H9 (cell line): ENCODE measurements around the gene FAM227B. TPM values are rescaled to one million over a fixed set of nuclear protein-coding genes. Genes with fewer than 3 reads are reported as not detected.

Experiments
- DNase-seq: peaks from one replicate; pipeline ENCODE4 v3.0.0-alpha.2; 2017
- H2AFZ ChIP-seq: one replicate; pipeline ENCODE4 v1.6.1; 2013; ENCODE audit warnings: mild to moderate bottlenecking, low read length, control low read depth, moderate library complexity
- H2AK5ac ChIP-seq: 2 replicates; pipeline ENCODE4 v1.6.1; 2013; ENCODE audit warnings: low read length, control low read depth, mixed read lengths; ENCODE audit not compliant: insufficient read length
- H2BK120ac ChIP-seq: one replicate; pipeline ENCODE4 v1.6.1; 2013; ENCODE audit warnings: low read depth, mild to moderate bottlenecking, low read length, control low read depth, inconsistent platforms; ENCODE audit not compliant: poor library complexity, severe bottlenecking
- H2BK12ac ChIP-seq: 2 replicates; pipeline ENCODE4 v1.6.1; 2013; ENCODE audit warnings: low read length, control low read depth, mixed read lengths, low read depth; ENCODE audit not compliant: insufficient read length
- H2BK15ac ChIP-seq: 2 replicates; pipeline ENCODE4 v1.6.1; 2013; ENCODE audit warnings: low read depth, low read length, control low read depth
- H2BK20ac ChIP-seq: one replicate; pipeline ENCODE4 v1.6.1; 2013; ENCODE audit warnings: low read depth, mild to moderate bottlenecking, low read length, control low read depth, inconsistent platforms; ENCODE audit not compliant: poor library complexity, severe bottlenecking
- H2BK5ac ChIP-seq: 2 replicates; pipeline ENCODE4 v1.6.1; 2013; ENCODE audit warnings: low read length, control low read depth, mixed read lengths; ENCODE audit not compliant: insufficient read length
- H3K14ac ChIP-seq: 2 replicates; pipeline ENCODE4 v1.6.1; 2013; ENCODE audit warnings: low read length, control low read depth; ENCODE audit not compliant: insufficient read depth
- H3K18ac ChIP-seq: 2 replicates; pipeline ENCODE4 v1.6.1; 2013; ENCODE audit warnings: low read depth, mild to moderate bottlenecking, mixed read lengths, low read length, control low read depth; ENCODE audit not compliant: insufficient read length
- H3K23ac ChIP-seq: 2 replicates; pipeline ENCODE4 v1.6.1; 2013; ENCODE audit warnings: low read length, control low read depth, mixed read lengths, low read depth; ENCODE audit not compliant: insufficient read length
- H3K23me2 ChIP-seq: 2 replicates; pipeline ENCODE4 v1.6.1; 2013; ENCODE audit warnings: low read depth, mild to moderate bottlenecking, mixed read lengths, low read length, control low read depth; ENCODE audit not compliant: insufficient read length, poor library complexity, severe bottlenecking
- H3K27ac ChIP-seq: 2 replicates; pipeline ENCODE4 v1.5.1; 2013; ENCODE audit warnings: low read length, control low read depth, mixed read lengths, low read depth; ENCODE audit not compliant: insufficient read length
- H3K27me3 ChIP-seq: 2 replicates; pipeline ENCODE4 v1.6.1; 2013; ENCODE audit warnings: low read length, control low read depth, inconsistent platforms; ENCODE audit not compliant: insufficient read depth
- H3K4ac ChIP-seq: 2 replicates; pipeline ENCODE4 v1.6.1; 2013; ENCODE audit warnings: low read depth, mild to moderate bottlenecking, control low read depth, inconsistent platforms, low read length, moderate library complexity
- H3K4me1 ChIP-seq: 2 replicates; pipeline ENCODE4 v1.6.1; 2013; ENCODE audit warnings: low read length, control low read depth, inconsistent platforms; ENCODE audit not compliant: insufficient read depth
- H3K4me2 ChIP-seq: 2 replicates; pipeline ENCODE4 v1.6.1; 2013; ENCODE audit warnings: low read length, control low read depth, mixed read lengths; ENCODE audit not compliant: insufficient read length, insufficient read depth
- H3K56ac ChIP-seq: 2 replicates; pipeline ENCODE4 v1.6.1; 2013; ENCODE audit warnings: low read depth, mild to moderate bottlenecking, mixed read lengths, low read length, control low read depth; ENCODE audit not compliant: insufficient read length
- H3K79me1 ChIP-seq: 2 replicates; pipeline ENCODE4 v1.6.1; 2013; ENCODE audit warnings: low read depth, mild to moderate bottlenecking, moderate library complexity, low read length, control low read depth, inconsistent platforms; ENCODE audit not compliant: insufficient read depth, poor library complexity, severe bottlenecking
- H3K79me2 ChIP-seq: 2 replicates; pipeline ENCODE4 v1.6.1; 2013; ENCODE audit warnings: low read length, control low read depth, inconsistent platforms; ENCODE audit not compliant: insufficient read depth
- H3K9ac ChIP-seq: 2 replicates; pipeline ENCODE4 v1.6.1; 2013; ENCODE audit warnings: low read length, control low read depth, mixed read lengths; ENCODE audit not compliant: insufficient read length; ENCODE audit errors: extremely low read depth
- H3K9me3 ChIP-seq: one replicate; pipeline ENCODE4 v1.6.1; 2013; ENCODE audit warnings: low read depth, low read length, inconsistent platforms; ENCODE audit not compliant: control insufficient read depth
- H3T11ph ChIP-seq: one replicate; pipeline ENCODE4 v1.6.1; 2013; ENCODE audit warnings: mild to moderate bottlenecking, low read length, control low read depth, inconsistent platforms
- H4K20me1 ChIP-seq: one replicate; pipeline ENCODE4 v1.6.1; 2013; ENCODE audit not compliant: control insufficient read depth, insufficient read length, insufficient read depth
- H4K5ac ChIP-seq: 2 replicates; pipeline ENCODE4 v1.6.1; 2013; ENCODE audit warnings: low read depth, mild to moderate bottlenecking, mixed read lengths, low read length, control low read depth; ENCODE audit not compliant: insufficient read length
- H4K8ac ChIP-seq: replicated peaks from 2 replicates; pipeline ENCODE4 v1.6.1; 2013; ENCODE audit warnings: low read length, control low read depth, mixed read lengths, low read depth; ENCODE audit not compliant: insufficient read length
- H4K91ac ChIP-seq: 2 replicates; pipeline ENCODE4 v1.6.1; 2013; ENCODE audit warnings: low read depth, mild to moderate bottlenecking, moderate library complexity, mixed read lengths, low read length, control low read depth; ENCODE audit not compliant: insufficient read length
- H3K27ac Mint-ChIP-seq, 3 experiments: 2 replicates in 2 of 3; 3 replicates in 1 of 3; pipeline ENCODE4 v1.8.0; 2020 to 2021; ENCODE audit warnings: mixed read lengths in 3 of 3, mild to moderate bottlenecking in 1 of 3, moderate library complexity in 1 of 3
- H3K27me3 Mint-ChIP-seq: 2 replicates; pipeline ENCODE4 v1.8.0; 2021; ENCODE audit warnings: low read depth, mild to moderate bottlenecking, moderate library complexity, mixed read lengths
- H3K36me3 Mint-ChIP-seq, 3 experiments: 2 replicates in 2 of 3; 3 replicates in 1 of 3; pipeline ENCODE4 v1.8.0; 2020 to 2021; ENCODE audit warnings: low read depth in 3 of 3, mixed read lengths in 3 of 3; ENCODE audit not compliant: insufficient read depth in 1 of 3
- H3K4me1 Mint-ChIP-seq, 2 experiments: 2 replicates each; pipeline ENCODE4 v1.8.0; 2020; ENCODE audit warnings: mixed read lengths in 2 of 2
- H3K4me3 Mint-ChIP-seq, 2 experiments: 2 replicates in 1 of 2; 3 replicates in 1 of 2; pipeline ENCODE4 v1.8.0; 2020 to 2021; ENCODE audit warnings: mild to moderate bottlenecking in 2 of 2, mixed read lengths in 2 of 2, moderate library complexity in 1 of 2
- H3K9me3 Mint-ChIP-seq, 2 experiments: 2 replicates in 1 of 2; 3 replicates in 1 of 2; pipeline ENCODE4 v1.8.0; 2020; ENCODE audit warnings: mild to moderate bottlenecking in 2 of 2, mixed read lengths in 2 of 2, moderate library complexity in 1 of 2
- CTCF ChIP-seq: fragments of 200-600 bp; sonication (generic); conservative IDR thresholded peaks from 3 replicates; pipeline ENCODE4 v1.8.0; 2021; ENCODE audit warnings: antibody characterized with exemption, mild to moderate bottlenecking
- WGBS: extraction: QIAGEN DNeasy Blood & Tissue Kit; methylation state at CpG from one replicate; pipeline ENCODE4 v1.1.7; 2013; ENCODE audit warnings: missing lambda C conversion rate, low lambda C conversion rate, mixed read lengths; ENCODE audit not compliant: insufficient read length; ENCODE audit errors: extremely low coverage; 5-methylcytosine and 5-hydroxymethylcytosine counted together
- total RNA-seq: library from RNA; stranded (reverse); gene quantifications from 2 replicates; pipeline ENCODE4 v1.2.1, GENCODE V29; 2021

Gene FAM227B
- total RNA-seq, 1 experiment from 2014 or later = 5.5 TPM

- H3K9ac ChIP-seq = no peak overlapping the region
- H3K9me3 ChIP-seq = no peaks in the 10 kb centered on the region
- no peaks in the 10 kb centered on the region for H3K79me1 ChIP-seq
- no peaks in the 10 kb centered on the region for H3K4me1 ChIP-seq
- no peak overlapping the region for H2BK12ac ChIP-seq
- no peak overlapping the region for H3K56ac ChIP-seq
- Mint-ChIP-seq H3K4me1 (no peaks in the 10 kb centered on the region), H3K36me3 (peaks cover 0 to 9% (median 4%) of the 10 kb centered on the region in 3 experiments; a peak in 4 of 7 replicates), H3K27ac (no peak overlapping the region), H3K9me3 (peaks cover 0 to 3% of the 10 kb centered on the region in 2 experiments; a peak in 4 of 5 replicates), H3K27me3 (no peaks in the 10 kb centered on the region), H3K4me3 (no peak overlapping the region)
- no CpG with 5 or more reads among the region's 1 CpG for WGBS
- no peaks in the 10 kb centered on the region for H3K23me2 ChIP-seq
- no peak overlapping the region for H2BK120ac ChIP-seq
- no peak for DNase-seq
- H2BK20ac ChIP-seq = no peak overlapping the region
- H2AK5ac ChIP-seq = no peak overlapping the region
- H4K5ac ChIP-seq = no peak overlapping the region
- no peaks in the 10 kb centered on the region for H3K79me2 ChIP-seq
- no peak overlapping the region for H4K8ac ChIP-seq
- H2BK15ac ChIP-seq = no peak overlapping the region
- no peak overlapping the region for H3K14ac ChIP-seq
- H4K91ac ChIP-seq = no peak overlapping the region
- no peak overlapping the region for H3K4ac ChIP-seq
- H4K20me1 ChIP-seq = no peaks in the 10 kb centered on the region
- H3T11ph ChIP-seq = no peak overlapping the region
- no peak for TF ChIP-seq CTCF
- H2AFZ ChIP-seq = no peak overlapping the region
- H2BK5ac ChIP-seq = no peak overlapping the region
- no peak overlapping the region for H3K27ac ChIP-seq
- no peak overlapping the region for H3K18ac ChIP-seq
- H3K27me3 ChIP-seq = no peaks in the 10 kb centered on the region
- H3K4me2 ChIP-seq = no peak overlapping the region
- no peak overlapping the region for H3K23ac ChIP-seq
Observed at GRCh38 chr15:49297584-49297983, 323.0 kb downstream of the FAM227B start.
